ENCODE data around the gene ERC2. TPM values are rescaled to one million over a fixed set of nuclear protein-coding genes. Genes with fewer than 3 reads are reported as not detected.

The ERC2 gene
- total RNA-seq, 2 donors from 2014 or later: 1.2 TPM; not detected in 1

GRCh38 chr3:55690726-55691125 lies 777.5 kb downstream of the ERC2 start:
- Histone ChIP-seq H3K4me3 (no peak overlapping the region), H3K4me1 (ENCODE audit: control insufficient read depth in 1 of 2, low read depth in 2 of 2) (no peaks in the 10 kb centered on the region), H3K9me3 (no peaks in the 10 kb centered on the region), H3K27me3 (replicated peaks; ENCODE audit: insufficient read depth) (no peaks in the 10 kb centered on the region), H3K27ac (no peak overlapping the region), H3K36me3 (no peaks in the 10 kb centered on the region)
- TF ChIP-seq CTCF (IDR thresholded peaks at IDR 0.05): no peak
- ATAC-seq (ENCODE audit: insufficient number of reproducible peaks, low FRiP score, low read depth) (no peak), DNase-seq (ENCODE audit: low spot score) (no peak)

- Histone ChIP-seq H3K9me3 (no peaks in the 10 kb centered on the region), H3K27me3 (replicated peaks; ENCODE audit: insufficient read depth) (no peaks in the 10 kb centered on the region), H3K4me3 (no peak overlapping the region), H3K36me3 (no peaks in the 10 kb centered on the region), H3K4me1 (ENCODE audit: control insufficient read depth in 1 of 2, low read depth in 2 of 2) (no peaks in the 10 kb centered on the region), H3K27ac (no peak overlapping the region)
- no peak for ATAC-seq (ENCODE audit: insufficient number of reproducible peaks, low FRiP score, low read depth)
- DNase-seq (ENCODE audit: low spot score): no peak
- no peak for TF ChIP-seq CTCF (IDR thresholded peaks at IDR 0.05)
These were observed 778.1 kb downstream of the ERC2 start for GRCh38 chr3:55690177-55690576.

GRCh38 chr3:55688154-55688553 lies 780.1 kb downstream of the ERC2 start:
- DNase-seq (ENCODE audit: low spot score) (no peak), ATAC-seq (ENCODE audit: insufficient number of reproducible peaks, low FRiP score, low read depth) (no peak)
- no peak for TF ChIP-seq CTCF (IDR thresholded peaks at IDR 0.05)
- H3K36me3 ChIP-seq: no peaks in the 10 kb centered on the region
- H3K9me3 ChIP-seq: no peaks in the 10 kb centered on the region
- H3K27me3 ChIP-seq (replicated peaks; ENCODE audit: insufficient read depth): no peaks in the 10 kb centered on the region
- no peaks in the 10 kb centered on the region for H3K4me1 ChIP-seq (ENCODE audit: control insufficient read depth in 1 of 2, low read depth in 2 of 2)
- no peak overlapping the region for H3K27ac ChIP-seq
- H3K4me3 ChIP-seq: no peak overlapping the region

GRCh38 chr3:55687526-55687925 lies 780.7 kb downstream of the ERC2 start:
- no peaks in the 10 kb centered on the region for H3K9me3 ChIP-seq

GRCh38 chr3:55686426-55687254 lies 781.6 kb downstream of the ERC2 start:
- no peaks in the 10 kb centered on the region for H3K9me3 ChIP-seq
- no peak overlapping the region for H3K4me3 ChIP-seq
- no peak overlapping the region for H3K27ac ChIP-seq
- no peak for ATAC-seq (ENCODE audit: insufficient number of reproducible peaks, low FRiP score, low read depth)
- H3K36me3 ChIP-seq: no peaks in the 10 kb centered on the region
- no peak for DNase-seq (ENCODE audit: low spot score)
- TF ChIP-seq CTCF (IDR thresholded peaks at IDR 0.05): no peak
- H3K27me3 ChIP-seq (replicated peaks; ENCODE audit: insufficient read depth): no peaks in the 10 kb centered on the region
- H3K4me1 ChIP-seq (ENCODE audit: control insufficient read depth in 1 of 2, low read depth in 2 of 2): no peaks in the 10 kb centered on the region

More at GRCh38 chr3:55687526-55687925, 780.7 kb downstream of the ERC2 start:
- Histone ChIP-seq H3K36me3 (no peaks in the 10 kb centered on the region), H3K4me3 (no peak overlapping the region), H3K4me1 (ENCODE audit: control insufficient read depth in 1 of 2, low read depth in 2 of 2) (no peaks in the 10 kb centered on the region), H3K27me3 (replicated peaks; ENCODE audit: insufficient read depth) (no peaks in the 10 kb centered on the region), H3K27ac (no peak overlapping the region)
- no peak for DNase-seq (ENCODE audit: low spot score)
- ATAC-seq (ENCODE audit: insufficient number of reproducible peaks, low FRiP score, low read depth): no peak
- TF ChIP-seq CTCF (IDR thresholded peaks at IDR 0.05): no peak
